Fibroblast of lung (primary cell): ENCODE results near the gene RAB44.

Experiments
- CTCF ChIP-seq, 2 donors: IDR thresholded peaks in 1 of 2; conservative IDR thresholded peaks in 1 of 2; 1 replicate in 1 of 2; 2 replicates in 1 of 2; pipeline ENCODE4 v1.5.1; 2011 to 2012; ENCODE audit warnings: low read length in 2 of 2, control low read depth in 1 of 2, inconsistent platforms in 1 of 2, low read depth in 1 of 2, mild to moderate bottlenecking in 1 of 2
- EZH2 ChIP-seq: IDR thresholded peaks from 2 replicates; pipeline ENCODE4 v1.5.1; 2012; ENCODE audit warnings: low read length, control low read depth, mild to moderate bottlenecking; ENCODE audit errors: missing control alignments

GRCh38 chr6:36695414-36695813 is 2.2 kb upstream of the RAB44 start:
- TF ChIP-seq CTCF (conservative IDR thresholded peaks at IDR 0.05 in 1 of 2, IDR thresholded peaks at IDR 0.05 in 1 of 2; ENCODE audit: low read depth in 1 of 2, low read length in 2 of 2) (no peak), EZH2 (no peak)
